ENCODE data around the gene RNF31. TPM values are rescaled to one million over a fixed set of nuclear protein-coding genes. Genes with fewer than 3 reads are reported as not detected.
A peak's percentile ranks its signal among the peaks of the same experiment; 100 is the strongest.

RNF31 gene
- total and polyA plus RNA-seq, 7 experiments from 2014 or later = 40.9 to 151 (median 81.4) TPM

DNA sequence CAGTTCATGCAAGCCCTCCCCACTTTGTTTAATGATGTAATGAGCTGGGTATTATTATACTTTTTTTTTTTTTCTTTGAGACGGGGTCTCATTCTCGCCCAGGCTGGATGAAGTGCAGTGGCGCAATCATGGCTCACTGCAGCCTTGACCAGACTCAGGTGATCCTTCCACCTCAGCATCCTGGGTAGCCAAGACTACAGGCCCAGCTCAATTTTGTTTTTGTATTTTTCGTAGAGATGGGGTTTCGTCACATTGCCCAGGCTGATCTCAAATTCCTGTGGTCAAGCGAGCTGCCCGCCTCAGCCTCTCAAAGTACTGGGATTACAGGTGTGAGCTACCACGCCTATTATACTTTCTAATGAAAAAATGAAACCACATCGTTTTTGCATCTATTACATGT, 37.2 kb upstream of the RNF31 start:
- peaks cover 0 to 9% (median 2%) of the 10 kb centered on the region in 5 donors for H3K36me3 Mint-ChIP-seq
- no peak overlapping the region for H3K4me3 Mint-ChIP-seq
- POLR2A ChIA-PET = interaction anchor here (0.6 to 6.7 kb wide), 15 partner anchors 8 to 1509 kb away, joined by 3 to 58 read pairs (median 4); partner anchors contain the start of genes CIDEB, EMC9, IRF9 and MDP1
- peak overlapping the region in 2 of 9 donors; percentile 92 for H3K27ac Mint-ChIP-seq
- H3K4me1 Mint-ChIP-seq = peaks cover 9 to 31% (median 13%) of the 10 kb centered on the region in 7 donors
- Histone ChIP-seq H3K4me1 (ENCODE audit: control insufficient read depth in 2 of 2, insufficient read depth in 2 of 2, low read length in 2 of 2) (peaks cover 11 to 14% of the 10 kb centered on the region in 2 donors), H3K27ac (ENCODE audit: low read depth, low read length) (no peak overlapping the region), H3K4me3 (ENCODE audit: low read length) (no peak overlapping the region), H3K9me3 (ENCODE audit: control insufficient read depth in 2 of 3, low read length in 3 of 3) (no peaks in the 10 kb centered on the region), H3K27me3 (ENCODE audit: control insufficient read depth in 2 of 2, insufficient read depth in 2 of 2, low read length in 2 of 2) (no peaks in the 10 kb centered on the region), H3K36me3 (ENCODE audit: control insufficient read depth in 2 of 3, insufficient read depth in 3 of 3, low read length in 3 of 3) (peaks cover 0 to 7% (median 0%) of the 10 kb centered on the region in 3 experiments)
- peaks cover 0 to 6% (median 0%) of the 10 kb centered on the region in 11 donors for H3K9me3 Mint-ChIP-seq
- H3K27me3 Mint-ChIP-seq = peaks cover 0 to 3% (median 0%) of the 10 kb centered on the region in 5 donors
- intact Hi-C loops (cut with micrococcal nuclease) = loop anchor here (10.0 kb wide), 4 partner anchors 555 to 1015 kb away; partner anchors contain the start of genes ACIN1 (in 2 of the 2), C14orf119 (in 2 of the 2), BCL2L2 (in 1 of the 2) and PPP1R3E (in 1 of the 2)
- DNase-seq (no peak), ATAC-seq (no peak)
- CTCF ChIA-PET = interaction anchor here (0.5 to 11.7 kb wide), 15 partner anchors 9 to 517 kb away, joined by 3 to 246 read pairs (median 4); partner anchors contain the start of genes CARMIL3, IRF9, MDP1 and PCK2

DNA sequence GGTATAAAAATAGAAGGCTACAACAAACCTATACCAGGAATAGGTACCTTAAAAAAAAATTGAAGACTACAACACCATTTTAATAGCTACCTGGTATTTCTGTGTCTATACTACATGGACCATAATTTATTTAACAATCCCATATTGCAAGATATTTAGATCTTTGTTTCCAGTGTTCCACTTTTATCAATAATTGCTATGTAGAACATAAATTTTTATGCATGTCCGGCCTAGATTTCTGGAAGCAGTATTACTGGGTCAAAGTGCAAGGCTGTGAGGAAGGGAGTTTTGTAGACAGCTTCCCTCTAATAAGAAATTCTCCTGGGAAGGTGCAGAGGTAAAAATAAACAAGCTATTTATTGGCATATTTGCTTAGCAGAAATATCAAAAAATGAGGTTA, 36.8 kb upstream of the RNF31 start:
- Histone ChIP-seq H3K27ac (ENCODE audit: low read depth, low read length) (no peak overlapping the region), H3K4me3 (ENCODE audit: low read length) (no peak overlapping the region), H3K27me3 (ENCODE audit: control insufficient read depth in 2 of 2, insufficient read depth in 2 of 2, low read length in 2 of 2) (no peaks in the 10 kb centered on the region), H3K9me3 (ENCODE audit: control insufficient read depth in 2 of 3, low read length in 3 of 3) (no peaks in the 10 kb centered on the region), H3K36me3 (ENCODE audit: control insufficient read depth in 2 of 3, insufficient read depth in 3 of 3, low read length in 3 of 3) (peaks cover 0 to 7% (median 0%) of the 10 kb centered on the region in 3 experiments), H3K4me1 (ENCODE audit: control insufficient read depth in 2 of 2, insufficient read depth in 2 of 2, low read length in 2 of 2) (peaks cover 11 to 15% of the 10 kb centered on the region in 2 donors)
- no peak for ATAC-seq
- intact Hi-C loops (cut with micrococcal nuclease) = loop anchor here (10.0 kb wide), 4 partner anchors 556 to 1016 kb away; partner anchors contain the start of genes ACIN1 (in 2 of the 2), C14orf119 (in 2 of the 2), BCL2L2 (in 1 of the 2) and PPP1R3E (in 1 of the 2)
- ChIA-PET POLR2A (interaction anchor here (0.6 to 6.7 kb wide), 12 partner anchors 14 to 335 kb away, joined by 3 to 58 read pairs (median 5); partner anchors contain the start of genes CHMP4A, CIDEB, EMC9 and IRF9), CTCF (interaction anchor here (0.5 to 11.7 kb wide), 8 partner anchors 17 to 102 kb away, joined by 3 to 246 read pairs (median 9); partner anchors contain the start of genes CARMIL3, IRF9, PCK2 and PSME1)
- peak overlapping the region in 6 of 9 donors; percentile 7 to 83 (median 54) for H3K27ac Mint-ChIP-seq
- peaks cover 0 to 10% (median 4%) of the 10 kb centered on the region in 5 donors for H3K36me3 Mint-ChIP-seq
- peaks cover 0 to 6% (median 0%) of the 10 kb centered on the region in 11 donors for H3K9me3 Mint-ChIP-seq
- DNase-seq = no peak
- peaks cover 0 to 3% (median 0%) of the 10 kb centered on the region in 5 donors for H3K27me3 Mint-ChIP-seq
- peaks cover 14 to 35% (median 17%) of the 10 kb centered on the region in 7 donors for H3K4me1 Mint-ChIP-seq
- H3K4me3 Mint-ChIP-seq = no peak overlapping the region

DNA sequence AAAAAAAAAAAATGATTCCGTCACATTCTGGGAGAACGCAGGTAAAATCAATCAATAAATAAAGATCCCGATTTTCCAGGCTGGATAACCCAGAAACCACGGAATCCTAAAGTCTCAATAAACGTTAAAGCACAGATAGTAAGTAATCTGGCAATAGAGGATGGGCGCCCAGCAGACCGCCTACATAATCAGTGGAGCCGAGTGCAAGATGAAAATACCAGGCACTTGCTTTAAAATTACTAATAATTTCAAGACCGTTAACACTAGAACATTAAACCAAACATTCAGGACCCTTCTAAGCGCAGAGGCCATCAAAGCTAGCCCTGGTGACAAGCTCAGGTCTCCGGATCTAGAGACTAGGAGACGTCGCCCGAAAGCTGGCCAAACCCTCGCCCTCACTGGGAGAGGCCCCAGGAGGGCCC, 33.9 kb upstream of the RNF31 start:
- DNase-seq (peak in 1 of 9 donors; percentile 19), ATAC-seq (no peak)
- peak overlapping the region; percentile 99 for H3K4me3 ChIP-seq (ENCODE audit: low read length)
- POLR2A ChIA-PET = interaction anchor here (0.8 to 15.5 kb wide), 20 partner anchors 10 to 812 kb away, joined by 3 to 298 read pairs (median 12); partner anchors contain the start of genes CARMIL3, CHMP4A, EMC9 and FITM1
- intact Hi-C loops (cut with micrococcal nuclease) = loop anchor here (1.0 to 10.0 kb wide), 5 partner anchors 99 to 1019 kb away; partner anchors contain the start of genes ACIN1 (in 2 of the 2), C14orf119 (in 2 of the 2), BCL2L2 (in 1 of the 2) and PPP1R3E (in 1 of the 2)
- no peaks in the 10 kb centered on the region for H3K27me3 ChIP-seq (ENCODE audit: control insufficient read depth in 2 of 2, insufficient read depth in 2 of 2, low read length in 2 of 2)
- CTCF ChIA-PET = interaction anchor here (0.7 to 3.8 kb wide), 6 partner anchors 9 to 56 kb away, joined by 3 to 19 read pairs (median 10); partner anchors contain the start of genes EMC9, IRF9, PSME2 and RNF31
- Mint-ChIP-seq H3K4me1 (peaks cover 25 to 44% (median 39%) of the 10 kb centered on the region in 7 donors), H3K36me3 (peaks cover under 1 to 26% (median 15%) of the 10 kb centered on the region in 5 donors), H3K9me3 (peaks cover 0 to 6% (median 0%) of the 10 kb centered on the region in 11 donors), H3K27ac (peak overlapping the region; percentile 96 to 100 (median 99)), H3K27me3 (peaks cover 0 to 3% (median 0%) of the 10 kb centered on the region in 5 donors), H3K4me3 (peak overlapping the region; percentile 93 to 100 (median 96))
- no peaks in the 10 kb centered on the region for H3K9me3 ChIP-seq (ENCODE audit: control insufficient read depth in 2 of 3, low read length in 3 of 3)
- peak overlapping the region; percentile 93 for H3K27ac ChIP-seq (ENCODE audit: low read depth, low read length)
- H3K36me3 ChIP-seq (ENCODE audit: control insufficient read depth in 2 of 3, insufficient read depth in 3 of 3, low read length in 3 of 3) = peaks cover 0 to 25% (median 17%) of the 10 kb centered on the region in 3 experiments
- H3K4me1 ChIP-seq (ENCODE audit: control insufficient read depth in 2 of 2, insufficient read depth in 2 of 2, low read length in 2 of 2) = peaks cover 27 to 28% of the 10 kb centered on the region in 2 donors

DNA sequence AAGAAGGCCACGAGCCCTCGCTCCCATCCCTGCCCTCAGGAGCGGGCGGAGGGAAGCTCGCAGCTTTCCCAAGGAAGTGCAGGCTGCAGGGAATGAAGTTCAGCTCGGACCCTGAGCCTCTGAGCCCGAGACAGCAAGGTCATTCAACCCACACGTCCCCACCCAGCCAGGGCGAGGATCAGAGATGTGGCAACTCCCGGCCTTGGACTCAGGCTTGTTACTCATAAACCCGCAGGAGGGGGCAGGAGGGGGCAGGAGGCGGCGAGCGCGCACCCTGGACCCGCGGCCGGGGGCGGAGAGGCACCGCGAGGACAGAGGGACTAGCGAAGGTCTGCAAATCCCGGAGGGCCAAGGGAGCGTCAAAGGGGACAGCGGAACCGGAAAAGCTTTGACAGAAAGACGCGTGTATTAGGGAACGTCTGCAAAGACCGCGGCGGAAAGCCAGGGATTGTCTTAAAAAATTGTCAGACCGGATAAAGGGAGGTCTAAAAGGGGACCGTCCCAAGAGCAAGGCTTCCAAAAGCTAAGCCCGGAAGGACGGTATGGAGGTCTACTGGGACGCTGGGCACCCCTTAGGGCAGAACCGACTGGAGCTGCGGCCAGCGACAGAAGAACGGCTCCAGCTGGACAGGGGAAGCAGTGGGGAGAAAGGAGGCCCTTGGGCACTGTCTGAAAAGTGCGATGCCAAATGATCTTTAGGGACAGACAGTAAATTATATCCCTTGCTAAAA, 33.3 kb upstream of the RNF31 start:
- Histone ChIP-seq H3K27ac (ENCODE audit: low read depth, low read length) (peak overlapping the region; percentile 93), H3K4me1 (ENCODE audit: control insufficient read depth in 2 of 2, insufficient read depth in 2 of 2, low read length in 2 of 2) (peaks cover 22 to 23% of the 10 kb centered on the region in 2 donors), H3K9me3 (ENCODE audit: control insufficient read depth in 2 of 3, low read length in 3 of 3) (no peaks in the 10 kb centered on the region), H3K36me3 (ENCODE audit: control insufficient read depth in 2 of 3, insufficient read depth in 3 of 3, low read length in 3 of 3) (peaks cover 0 to 30% (median 23%) of the 10 kb centered on the region in 3 experiments), H3K4me3 (ENCODE audit: low read length) (peak overlapping the region; percentile 99), H3K27me3 (ENCODE audit: control insufficient read depth in 2 of 2, insufficient read depth in 2 of 2, low read length in 2 of 2) (no peaks in the 10 kb centered on the region)
- CTCF ChIA-PET = interaction anchor here (0.5 to 3.8 kb wide), 13 partner anchors 9 to 128 kb away, joined by 3 to 19 read pairs (median 4); partner anchors contain the start of genes EMC9, IRF9, PSME2 and RNF31
- Mint-ChIP-seq H3K36me3 (peaks cover 5 to 32% (median 20%) of the 10 kb centered on the region in 5 donors), H3K4me3 (peak overlapping the region; percentile 93 to 100 (median 96)), H3K27me3 (peaks cover 0 to 3% (median 0%) of the 10 kb centered on the region in 5 donors), H3K9me3 (peaks cover 0 to 6% (median 0%) of the 10 kb centered on the region in 11 donors), H3K27ac (peak overlapping the region; percentile 96 to 100 (median 99)), H3K4me1 (peaks cover 22 to 43% (median 38%) of the 10 kb centered on the region in 7 donors)
- intact Hi-C loops (cut with micrococcal nuclease) = loop anchor here (1.0 to 10.0 kb wide), 24 partner anchors 20 to 1019 kb away; partner anchors contain the start of genes ACIN1 (in 2 of the 2), C14orf119 (in 2 of the 2), CHMP4A (in 2 of the 2) and EMC9 (in 2 of the 2)
- peak in 5 of 9 donors; percentile 62 to 89 (median 83) for DNase-seq
- ATAC-seq = peak; percentile 26
- POLR2A ChIA-PET = interaction anchor here (0.6 to 15.5 kb wide), 39 partner anchors 10 to 813 kb away, joined by 3 to 298 read pairs (median 5); partner anchors contain the start of genes CARMIL3, CBLN3, CHMP4A and EMC9

DNA sequence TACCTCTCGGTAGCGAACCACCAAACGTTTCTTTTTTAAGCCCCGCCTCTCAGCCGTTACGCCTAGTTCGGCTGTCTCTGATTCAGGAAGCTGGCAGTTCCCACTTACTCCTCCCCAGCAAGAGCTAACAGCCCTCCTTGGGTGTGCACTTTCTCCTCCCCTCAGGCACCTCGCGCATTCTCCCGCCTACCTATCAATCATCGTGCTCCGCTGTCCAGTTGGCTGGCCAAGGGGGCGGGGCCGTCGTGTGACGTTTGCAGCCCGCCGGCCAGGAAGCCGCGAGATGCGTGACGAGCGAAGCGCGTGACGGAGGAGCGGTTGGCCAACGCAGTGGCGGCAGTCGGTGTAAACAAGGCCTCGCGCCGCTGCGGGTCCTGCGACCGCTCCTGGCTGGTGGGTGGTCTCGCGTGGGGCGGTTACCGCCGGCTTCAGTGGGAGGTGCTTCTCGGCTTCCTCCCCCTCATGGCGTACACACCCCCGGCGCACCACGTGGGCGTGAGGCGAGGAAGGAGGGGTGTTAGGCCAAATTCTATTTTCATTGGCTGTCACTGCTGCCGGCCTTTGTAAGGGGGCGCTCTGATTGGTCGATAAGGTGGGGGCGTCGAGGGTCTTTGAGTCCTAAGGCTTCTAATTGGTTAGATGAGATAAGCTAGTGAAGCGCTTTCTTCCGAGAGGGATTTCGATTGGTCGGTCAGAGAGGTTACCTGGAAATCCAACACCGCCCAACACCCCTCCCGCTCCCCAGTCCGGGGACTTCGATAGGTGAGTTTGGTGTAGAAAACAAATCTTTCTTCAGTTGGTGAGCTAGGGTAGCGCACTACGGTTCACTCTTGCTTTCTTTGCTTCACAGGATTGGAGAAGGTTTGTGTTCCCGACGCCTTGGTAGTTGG, 32.5 kb upstream of the RNF31 start, which contains the start of the genes DCAF11 and NRL:
TSS of gene DCAF11 (plus strand) at position 246 of the 890 bp plus-strand sequence. CDS start 818 bp downstream, outside the sequence.
TSS of gene NRL (minus strand) at position 418 of the 890 bp plus-strand sequence. CDS start 32,101 bp downstream, outside the sequence.
- Mint-ChIP-seq H3K27ac (peak within 1 kb of the TSS; percentile 96 to 100 (median 99)), H3K36me3 (peaks cover 9 to 37% (median 27%) of the 10 kb centered on the region in 5 donors), H3K27me3 (peaks cover 0 to 3% (median 0%) of the 10 kb centered on the region in 5 donors), H3K4me1 (peaks cover 18 to 44% (median 37%) of the 10 kb centered on the region in 7 donors), H3K4me3 (peak within 1 kb of the TSS; percentile 93 to 100 (median 96)), H3K9me3 (peaks cover 0 to 6% (median 0%) of the 10 kb centered on the region in 11 donors)
- CTCF ChIA-PET = interaction anchor here (0.5 to 3.8 kb wide), 14 partner anchors 10 to 128 kb away, joined by 3 to 19 read pairs (median 4); partner anchors contain the start of genes EMC9, IRF9, PSME2 and RNF31
- Histone ChIP-seq H3K9me3 (ENCODE audit: control insufficient read depth in 2 of 3, low read length in 3 of 3) (no peaks in the 10 kb centered on the region), H3K4me1 (ENCODE audit: control insufficient read depth in 2 of 2, insufficient read depth in 2 of 2, low read length in 2 of 2) (peaks cover 18 to 20% of the 10 kb centered on the region in 2 donors), H3K27ac (ENCODE audit: low read depth, low read length) (peak within 1 kb of the TSS; percentile 93), H3K36me3 (ENCODE audit: control insufficient read depth in 2 of 3, insufficient read depth in 3 of 3, low read length in 3 of 3) (peaks cover 0 to 39% (median 31%) of the 10 kb centered on the region in 3 experiments), H3K4me3 (ENCODE audit: low read length) (peak within 1 kb of the TSS; percentile 99), H3K27me3 (ENCODE audit: control insufficient read depth in 2 of 2, insufficient read depth in 2 of 2, low read length in 2 of 2) (no peaks in the 10 kb centered on the region)
- peak; percentile 90 for ATAC-seq
- intact Hi-C loops (cut with micrococcal nuclease) = loop anchor here (1.0 to 10.0 kb wide), 26 partner anchors 18 to 1020 kb away; partner anchors contain the start of genes ACIN1 (in 2 of the 2), C14orf119 (in 2 of the 2), CHMP4A (in 2 of the 2) and EMC9 (in 2 of the 2)
- POLR2A ChIA-PET = interaction anchor here (0.6 to 15.5 kb wide), 45 partner anchors 9 to 813 kb away, joined by 3 to 298 read pairs (median 4); partner anchors contain the start of genes CARMIL3, CBLN3, CHMP4A and EMC9
- DNase-seq = peak; percentile 97 to 100 (median 100)
